Caco-2 (cell line): ENCODE data around the gene HBP1. TPM values are rescaled to one million over a fixed set of nuclear protein-coding genes. Genes with fewer than 3 reads are reported as not detected.
"Not testable (repeated sequence)": the region's sequence is repeated elsewhere in the genome, so short reads cannot be mapped to it uniquely, and the experiment has no call there.

Experiments used
- BruUV-seq: library from RNA; stranded (reverse); fragments of 400-500 nt; replicated peaks from 2 replicates; lab custom pipeline; 2021; lab: Mats Ljungman, UMichigan
- CTCF ChIA-PET: fragments of 300-600 bp; sonication (Branson Sonifier 250); formaldehyde crosslinking; loops from one replicate; lab custom pipeline; 2022; ENCODE audit warnings: antibody characterized with exemption; lab: Charles Lee
- POLR2A ChIA-PET: fragments of 300-600 bp; sonication (Branson Sonifier 250); formaldehyde crosslinking; loops from one replicate; lab custom pipeline; 2022; ENCODE audit warnings: antibody characterized with exemption; lab: Charles Lee
- DNase-seq, 2 experiments: peaks; one replicate each; pipeline versions ENCODE4 v3.0.0 to v3.0.0-alpha.2; 2020 to 2022
- H3K27me3 ChIP-seq: replicated peaks from 2 replicates; pipeline ENCODE4 v1.6.0; 2011; ENCODE audit warnings: low read length; ENCODE audit not compliant: control insufficient read depth, insufficient read depth
- H3K36me3 ChIP-seq: 2 replicates; pipeline ENCODE4 v1.5.1; 2011; ENCODE audit warnings: low read length; ENCODE audit not compliant: control insufficient read depth, insufficient read depth
- H3K4me1 ChIP-seq: fragments of 250-450 bp; sonication (Bioruptor Pico); 2 replicates; pipeline ENCODE4 v1.5.1; 2020; ENCODE audit warnings: mild to moderate bottlenecking
- H3K4me3 ChIP-seq: 2 replicates; pipeline ENCODE4 v1.5.1; 2011; ENCODE audit warnings: low read depth, mild to moderate bottlenecking, control low read depth, low read length
- H3K9me3 ChIP-seq: fragments of 250-450 bp; sonication (Bioruptor Pico); 2 replicates; pipeline ENCODE4 v1.5.1; 2020; ENCODE audit warnings: mild to moderate bottlenecking, moderate library complexity
- H3K27ac Mint-ChIP-seq: one replicate; pipeline ENCODE4 v1.8.0; 2022; ENCODE audit warnings: mixed read lengths; ENCODE audit not compliant: unreplicated experiment
- H3K27me3 Mint-ChIP-seq: one replicate; pipeline ENCODE4 v1.8.0; 2022; ENCODE audit warnings: mixed read lengths; ENCODE audit not compliant: insufficient read depth, unreplicated experiment
- H3K36me3 Mint-ChIP-seq: one replicate; pipeline ENCODE4 v1.8.0; 2022; ENCODE audit warnings: mild to moderate bottlenecking, mixed read lengths; ENCODE audit not compliant: insufficient read depth, unreplicated experiment
- H3K4me1 Mint-ChIP-seq: one replicate; pipeline ENCODE4 v1.8.0; 2022; ENCODE audit warnings: low read depth, mixed read lengths; ENCODE audit not compliant: unreplicated experiment
- H3K4me3 Mint-ChIP-seq: one replicate; pipeline ENCODE4 v1.8.0; 2022; ENCODE audit warnings: mild to moderate bottlenecking, moderate library complexity, mixed read lengths; ENCODE audit not compliant: unreplicated experiment
- H3K9me3 Mint-ChIP-seq: one replicate; pipeline ENCODE4 v1.8.0; 2022; ENCODE audit warnings: mixed read lengths; ENCODE audit not compliant: unreplicated experiment
- CTCF ChIP-seq, 2 experiments: fragments of 200-600 bp in 1 of 2; IDR thresholded peaks; 1 replicate in 1 of 2; 2 replicates in 1 of 2; pipeline versions ENCODE4 v1.5.1 to v1.8.0; 2011 to 2022; ENCODE audit warnings: antibody characterized with exemption in 1 of 2, control low read depth in 1 of 2, inconsistent platforms in 1 of 2, low read depth in 1 of 2, low read length in 1 of 2, mild to moderate bottlenecking in 1 of 2, moderate library complexity in 1 of 2; ENCODE audit not compliant: insufficient read depth in 1 of 2, severe bottlenecking in 1 of 2, unreplicated experiment in 1 of 2
- intact Hi-C: fragments of 100-400 bp; cut with micrococcal nuclease; formaldehyde crosslinking; loops from one replicate; pipeline ENCODE4 v1.10.0; 2022; ENCODE audit not compliant: unreplicated experiment
- total RNA-seq: library from RNA; stranded (reverse); gene quantifications from 2 replicates; pipeline ENCODE4 v1.2.3, GENCODE V29; 2022

Gene HBP1
- total RNA-seq, 1 experiment from 2014 or later = 24.2 TPM

- Mint-ChIP-seq H3K27ac (no peak overlapping the region), H3K4me1 (no peaks in the 10 kb centered on the region), H3K9me3 (peaks cover 17% of the 10 kb centered on the region), H3K4me3 (no peak overlapping the region), H3K36me3 (peaks cover 16% of the 10 kb centered on the region), H3K27me3 (no peaks in the 10 kb centered on the region)
- POLR2A ChIA-PET = no interaction called here
- no peaks in the 10 kb centered on the region for H3K27me3 ChIP-seq
- H3K4me3 ChIP-seq = no peak overlapping the region
- H3K36me3 ChIP-seq = no peaks in the 10 kb centered on the region
- intact Hi-C loops = no loop called here
- H3K9me3 ChIP-seq = no peaks in the 10 kb centered on the region
- no TSS peak for BruUV-seq
- no peaks in the 10 kb centered on the region for H3K4me1 ChIP-seq
- TF ChIP-seq CTCF (IDR thresholded peaks at IDR 0.05; ENCODE audit: insufficient read depth in 1 of 2, low read depth in 1 of 2, low read length in 1 of 2, severe bottlenecking in 1 of 2, unreplicated experiment in 1 of 2) = no peak
- DNase-seq = no peak
- CTCF ChIA-PET = interaction anchor here (0.6 kb wide), 1 partner anchor 295 kb away, joined by 4 read pairs; no protein-coding TSS in a partner anchor
Observed at GRCh38 chr7:107242267-107242666, 73.5 kb downstream of the HBP1 start.

- POLR2A ChIA-PET = no interaction called here
- no peaks in the 10 kb centered on the region for H3K36me3 ChIP-seq
- intact Hi-C loops = no loop called here
- no peaks in the 10 kb centered on the region for H3K4me1 Mint-ChIP-seq
- no peak overlapping the region for H3K4me3 Mint-ChIP-seq
- no peak overlapping the region for H3K4me3 ChIP-seq
- H3K27ac Mint-ChIP-seq = no peak overlapping the region
- H3K27me3 ChIP-seq = no peaks in the 10 kb centered on the region
- TF ChIP-seq CTCF (IDR thresholded peaks at IDR 0.05; ENCODE audit: insufficient read depth in 1 of 2, low read depth in 1 of 2, low read length in 1 of 2, severe bottlenecking in 1 of 2, unreplicated experiment in 1 of 2) = no peak
- no TSS peak for BruUV-seq
- DNase-seq = no peak
- H3K9me3 Mint-ChIP-seq = peaks cover 17% of the 10 kb centered on the region
- H3K36me3 Mint-ChIP-seq = peaks cover 20% of the 10 kb centered on the region
- no peaks in the 10 kb centered on the region for H3K27me3 Mint-ChIP-seq
- CTCF ChIA-PET = no interaction called here
- no peaks in the 10 kb centered on the region for H3K9me3 ChIP-seq
- H3K4me1 ChIP-seq = no peaks in the 10 kb centered on the region
Observed at GRCh38 chr7:107244613-107245012, 75.8 kb downstream of the HBP1 start.

- POLR2A ChIA-PET, H3K27me3 Mint-ChIP-seq, H3K36me3 ChIP-seq, H3K4me1 Mint-ChIP-seq, H3K9me3 ChIP-seq, H3K4me3 ChIP-seq, intact Hi-C loops, CTCF ChIA-PET, BruUV-seq, DNase-seq, H3K4me3 Mint-ChIP-seq, H3K27me3 ChIP-seq, H3K27ac Mint-ChIP-seq, H3K4me1 ChIP-seq: not testable (repeated sequence)
- Mint-ChIP-seq H3K36me3 (peaks cover 12% of the 10 kb centered on the region), H3K9me3 (peaks cover 17% of the 10 kb centered on the region)
Observed at GRCh38 chr7:107246836-107247235, 78.0 kb downstream of the HBP1 start.
